T-helper 1 cell treated with Interleukin-12 subunit alpha and Interleukin-12 subunit beta and Interleukin-4 antibody, amounts not matched to agents 30 μg/mL and 1 μg/mL, for 36 hours (primary cell): ENCODE measurements around the gene SIK3.

Experiments used
- H3K27ac Mint-ChIP-seq: one replicate; pipeline ENCODE4 v1.8.0; 2021; ENCODE audit warnings: mild to moderate bottlenecking, mixed read lengths
- H3K27me3 Mint-ChIP-seq: one replicate; pipeline ENCODE4 v1.8.0; 2021; ENCODE audit warnings: low read depth, mixed read lengths
- H3K36me3 Mint-ChIP-seq: one replicate; pipeline ENCODE4 v1.8.0; 2021; ENCODE audit warnings: low read depth, mixed read lengths
- H3K4me1 Mint-ChIP-seq: one replicate; pipeline ENCODE4 v1.8.0; 2021; ENCODE audit warnings: low read depth, mixed read lengths
- H3K4me3 Mint-ChIP-seq: one replicate; pipeline ENCODE4 v1.8.0; 2021; ENCODE audit warnings: mild to moderate bottlenecking, moderate library complexity, mixed read lengths
- H3K9me3 Mint-ChIP-seq: one replicate; pipeline ENCODE4 v1.8.0; 2021; ENCODE audit warnings: mixed read lengths

SIK3 gene

GRCh38 chr11:116882386-116882785 is 215.8 kb downstream of the SIK3 start:
- Mint-ChIP-seq H3K36me3 (peaks cover 14% of the 10 kb centered on the region), H3K27ac (no peak overlapping the region), H3K4me1 (peaks cover 5% of the 10 kb centered on the region), H3K4me3 (no peak overlapping the region), H3K27me3 (no peaks in the 10 kb centered on the region), H3K9me3 (no peaks in the 10 kb centered on the region)

GRCh38 chr11:116881143-116881542 is 217.1 kb downstream of the SIK3 start:
- Mint-ChIP-seq H3K27me3 (no peaks in the 10 kb centered on the region), H3K9me3 (no peaks in the 10 kb centered on the region), H3K4me1 (peaks cover 5% of the 10 kb centered on the region), H3K27ac (no peak overlapping the region), H3K36me3 (peaks cover 9% of the 10 kb centered on the region), H3K4me3 (no peak overlapping the region)

- Mint-ChIP-seq H3K4me1 (peaks cover 5% of the 10 kb centered on the region), H3K27ac (peak overlapping the region; percentile 8), H3K36me3 (peaks cover 17% of the 10 kb centered on the region), H3K4me3 (no peak overlapping the region), H3K9me3 (no peaks in the 10 kb centered on the region), H3K27me3 (no peaks in the 10 kb centered on the region)
These were observed 218.2 kb downstream of the SIK3 start for GRCh38 chr11:116879800-116880625.

GRCh38 chr11:116876656-116877055 is 221.6 kb downstream of the SIK3 start:
- no peaks in the 10 kb centered on the region for H3K27me3 Mint-ChIP-seq
- H3K9me3 Mint-ChIP-seq = no peaks in the 10 kb centered on the region
- H3K4me1 Mint-ChIP-seq = peaks cover 5% of the 10 kb centered on the region
- peaks cover 34% of the 10 kb centered on the region for H3K36me3 Mint-ChIP-seq
- no peak overlapping the region for H3K4me3 Mint-ChIP-seq
- H3K27ac Mint-ChIP-seq = no peak overlapping the region

GRCh38 chr11:116875194-116875593 is 223.0 kb downstream of the SIK3 start:
- Mint-ChIP-seq H3K36me3 (peaks cover 40% of the 10 kb centered on the region), H3K27me3 (no peaks in the 10 kb centered on the region), H3K9me3 (no peaks in the 10 kb centered on the region), H3K27ac (no peak overlapping the region), H3K4me1 (peaks cover 18% of the 10 kb centered on the region), H3K4me3 (no peak overlapping the region)

GRCh38 chr11:116874251-116874650 is 224.0 kb downstream of the SIK3 start:
- Mint-ChIP-seq H3K36me3 (peaks cover 47% of the 10 kb centered on the region), H3K4me3 (no peak overlapping the region), H3K9me3 (no peaks in the 10 kb centered on the region)

GRCh38 chr11:116873381-116873780 is 224.8 kb downstream of the SIK3 start:
- Mint-ChIP-seq H3K27ac (no peak overlapping the region), H3K36me3 (peaks cover 48% of the 10 kb centered on the region), H3K27me3 (no peaks in the 10 kb centered on the region), H3K4me1 (peaks cover 22% of the 10 kb centered on the region), H3K9me3 (no peaks in the 10 kb centered on the region), H3K4me3 (no peak overlapping the region)

More at GRCh38 chr11:116874251-116874650, 224.0 kb downstream of the SIK3 start:
- no peaks in the 10 kb centered on the region for H3K27me3 Mint-ChIP-seq
- H3K4me1 Mint-ChIP-seq = peaks cover 24% of the 10 kb centered on the region
- no peak overlapping the region for H3K27ac Mint-ChIP-seq

- Mint-ChIP-seq H3K27ac (peak overlapping the region; percentile 6), H3K9me3 (no peaks in the 10 kb centered on the region), H3K4me1 (peaks cover 22% of the 10 kb centered on the region), H3K27me3 (no peaks in the 10 kb centered on the region), H3K4me3 (no peak overlapping the region), H3K36me3 (peaks cover 64% of the 10 kb centered on the region)
These were observed 227.0 kb downstream of the SIK3 start for GRCh38 chr11:116871248-116871647.

GRCh38 chr11:116870054-116870453 is 228.2 kb downstream of the SIK3 start:
- Mint-ChIP-seq H3K4me1 (peaks cover 22% of the 10 kb centered on the region), H3K27ac (peak overlapping the region; percentile 42), H3K27me3 (no peaks in the 10 kb centered on the region), H3K4me3 (no peak overlapping the region), H3K36me3 (peaks cover 63% of the 10 kb centered on the region), H3K9me3 (no peaks in the 10 kb centered on the region)

GRCh38 chr11:116869610-116870009 is 228.6 kb downstream of the SIK3 start:
- Mint-ChIP-seq H3K36me3 (peaks cover 61% of the 10 kb centered on the region), H3K27ac (peak overlapping the region; percentile 42), H3K9me3 (no peaks in the 10 kb centered on the region), H3K27me3 (no peaks in the 10 kb centered on the region), H3K4me3 (no peak overlapping the region), H3K4me1 (peaks cover 22% of the 10 kb centered on the region)

- Mint-ChIP-seq H3K27ac (no peak overlapping the region), H3K4me1 (peaks cover 22% of the 10 kb centered on the region), H3K36me3 (peaks cover 61% of the 10 kb centered on the region), H3K4me3 (no peak overlapping the region), H3K27me3 (no peaks in the 10 kb centered on the region), H3K9me3 (no peaks in the 10 kb centered on the region)
These were observed 230.2 kb downstream of the SIK3 start for GRCh38 chr11:116868066-116868465.

- Mint-ChIP-seq H3K4me3 (no peak overlapping the region), H3K36me3 (peaks cover 57% of the 10 kb centered on the region), H3K4me1 (peaks cover 22% of the 10 kb centered on the region), H3K27ac (no peak overlapping the region), H3K9me3 (no peaks in the 10 kb centered on the region), H3K27me3 (no peaks in the 10 kb centered on the region)
These were observed 230.6 kb downstream of the SIK3 start for GRCh38 chr11:116867619-116868018.

GRCh38 chr11:116866804-116867455 is 231.3 kb downstream of the SIK3 start:
- H3K27ac Mint-ChIP-seq = no peak overlapping the region
- peaks cover 22% of the 10 kb centered on the region for H3K4me1 Mint-ChIP-seq
- peaks cover 60% of the 10 kb centered on the region for H3K36me3 Mint-ChIP-seq
- H3K4me3 Mint-ChIP-seq = no peak overlapping the region
- no peaks in the 10 kb centered on the region for H3K27me3 Mint-ChIP-seq
- H3K9me3 Mint-ChIP-seq = no peaks in the 10 kb centered on the region

GRCh38 chr11:116865696-116866095 is 232.5 kb downstream of the SIK3 start:
- no peak overlapping the region for H3K4me3 Mint-ChIP-seq
- H3K27me3 Mint-ChIP-seq = no peaks in the 10 kb centered on the region
- H3K9me3 Mint-ChIP-seq = no peaks in the 10 kb centered on the region
- peaks cover 14% of the 10 kb centered on the region for H3K4me1 Mint-ChIP-seq
- H3K36me3 Mint-ChIP-seq = peaks cover 61% of the 10 kb centered on the region
- H3K27ac Mint-ChIP-seq = no peak overlapping the region

- Mint-ChIP-seq H3K36me3 (peaks cover 57% of the 10 kb centered on the region), H3K27ac (no peak overlapping the region), H3K9me3 (no peaks in the 10 kb centered on the region)
These were observed 233.7 kb downstream of the SIK3 start for GRCh38 chr11:116864531-116864930.

More at GRCh38 chr11:116864531-116864930, 233.7 kb downstream of the SIK3 start:
- Mint-ChIP-seq H3K4me1 (peaks cover 2% of the 10 kb centered on the region), H3K4me3 (no peak overlapping the region), H3K27me3 (no peaks in the 10 kb centered on the region)
